ENCODE data around the gene PDZD7. TPM values are rescaled to one million over a fixed set of nuclear protein-coding genes. Genes with fewer than 3 reads are reported as not detected.
"Not testable (repeated sequence)": the region's sequence is repeated elsewhere in the genome, so short reads cannot be mapped to it uniquely, and the experiment has no call there.

Gene PDZD7
- total RNA-seq, 1 experiment from 2014 or later = 1.4 TPM

- peak within 1 kb of the TSS; percentile 100 for H3K4me3 ChIP-seq
- H3K9me3 ChIP-seq = no peaks in the 10 kb centered on the region
- DNase-seq = peak; percentile 83
- H3K36me3 ChIP-seq = peaks cover 48% of the 10 kb centered on the region
- no peaks in the 10 kb centered on the region for H3K27me3 ChIP-seq
Observed at GRCh38 chr10:100986952-100987684, 43.8 kb downstream of the PDZD7 start, which contains the start of the genes MRPL43 and TWNK. MRPL43 (minus strand) TSS chr10:100987497; CDS start chr10:100987443, 54 bp downstream. TWNK (plus strand) TSS chr10:100987543; CDS start chr10:100988211, 668 bp downstream.

DNA sequence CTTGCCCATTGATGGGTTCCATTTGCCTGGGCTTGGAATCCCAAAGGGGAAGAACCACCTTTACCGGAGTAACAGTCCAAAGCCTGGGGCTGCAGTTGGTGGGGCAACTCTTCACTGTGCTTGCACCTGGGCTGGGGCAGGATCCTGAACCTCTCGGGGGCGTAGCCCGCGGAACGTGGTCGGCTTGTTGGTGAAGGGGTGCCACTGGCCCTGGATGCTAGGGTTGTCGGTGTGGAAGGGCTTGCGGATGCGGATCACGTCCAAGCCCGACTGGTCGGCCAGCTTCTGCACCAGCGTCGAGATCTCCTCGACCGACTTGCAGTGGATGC, 44.3 kb downstream of the PDZD7 start:
- Histone ChIP-seq H3K27me3 (no peaks in the 10 kb centered on the region), H3K4me3 (peak overlapping the region; percentile 100), H3K9me3 (no peaks in the 10 kb centered on the region), H3K36me3 (peaks cover 47% of the 10 kb centered on the region)
- DNase-seq = no peak

- no peaks in the 10 kb centered on the region for H3K9me3 ChIP-seq
- H3K27me3 ChIP-seq = no peaks in the 10 kb centered on the region
- peaks cover 35% of the 10 kb centered on the region for H3K36me3 ChIP-seq
- no peak overlapping the region for H3K4me3 ChIP-seq
- DNase-seq = no peak
Observed at GRCh38 chr10:100985336-100985735, 45.6 kb downstream of the PDZD7 start.

- H3K9me3 ChIP-seq = no peaks in the 10 kb centered on the region
- peaks cover 29% of the 10 kb centered on the region for H3K36me3 ChIP-seq
- H3K27me3 ChIP-seq = no peaks in the 10 kb centered on the region
- DNase-seq = no peak
- H3K4me3 ChIP-seq = no peak overlapping the region
Observed at GRCh38 chr10:100984672-100985177, 46.2 kb downstream of the PDZD7 start.

- DNase-seq = no peak
- H3K36me3 ChIP-seq = peaks cover 22% of the 10 kb centered on the region
- H3K27me3 ChIP-seq = no peaks in the 10 kb centered on the region
- H3K4me3 ChIP-seq = no peak overlapping the region
- H3K9me3 ChIP-seq = no peaks in the 10 kb centered on the region
Observed at GRCh38 chr10:100983868-100984671, 46.9 kb downstream of the PDZD7 start.

- peaks cover 14% of the 10 kb centered on the region for H3K36me3 ChIP-seq
- DNase-seq = no peak
- H3K27me3 ChIP-seq = no peaks in the 10 kb centered on the region
- no peaks in the 10 kb centered on the region for H3K9me3 ChIP-seq
- no peak overlapping the region for H3K4me3 ChIP-seq
Observed at GRCh38 chr10:100982916-100983830, 47.8 kb downstream of the PDZD7 start.

DNA sequence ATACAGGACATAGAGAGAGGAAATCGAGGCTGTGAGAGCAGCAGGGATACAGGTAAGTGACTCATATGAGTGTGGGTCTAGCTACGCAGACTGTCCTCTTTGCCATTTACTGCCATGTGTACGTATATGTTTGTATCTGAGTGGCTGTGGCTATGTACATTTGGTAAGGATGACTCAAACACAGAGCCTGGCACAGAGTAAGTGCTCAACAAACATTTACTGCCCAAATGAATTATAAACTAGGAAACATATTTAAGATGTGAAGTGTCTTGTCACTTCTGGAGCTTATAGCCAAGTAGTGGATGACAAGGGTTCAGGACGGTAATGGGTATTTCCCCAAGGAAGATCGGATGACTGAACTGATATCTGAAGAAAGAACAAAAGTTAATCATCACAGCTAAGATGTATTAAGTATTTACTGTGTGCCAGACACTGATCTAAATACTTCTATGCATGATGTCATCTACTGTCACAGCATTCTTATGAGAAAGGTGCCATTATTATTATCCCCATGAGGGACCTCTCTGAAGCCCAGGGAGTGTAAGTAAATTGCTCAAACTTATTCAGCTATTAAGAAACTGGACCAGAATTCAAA, 49.7 kb downstream of the PDZD7 start:
- H3K4me3 ChIP-seq = no peak overlapping the region
- H3K27me3 ChIP-seq = no peaks in the 10 kb centered on the region
- peaks cover 7% of the 10 kb centered on the region for H3K36me3 ChIP-seq
- no peak for DNase-seq
- no peaks in the 10 kb centered on the region for H3K9me3 ChIP-seq

- no peak for DNase-seq
- Histone ChIP-seq H3K36me3 (peaks cover under 1% of the 10 kb centered on the region), H3K4me3 (no peak overlapping the region), H3K9me3 (no peaks in the 10 kb centered on the region), H3K27me3 (no peaks in the 10 kb centered on the region)
Observed at GRCh38 chr10:100980711-100981110, 50.2 kb downstream of the PDZD7 start.

- Histone ChIP-seq H3K9me3 (no peaks in the 10 kb centered on the region), H3K36me3 (no peaks in the 10 kb centered on the region; the same call in none of the 2 replicates), H3K4me3 (no peak overlapping the region), H3K27me3 (no peaks in the 10 kb centered on the region)
- no peak for DNase-seq
Observed at GRCh38 chr10:100980311-100980710, 50.6 kb downstream of the PDZD7 start.

GRCh38 chr10:100979791-100980272, 51.1 kb downstream of the PDZD7 start:
- Histone ChIP-seq H3K27me3 (no peaks in the 10 kb centered on the region), H3K9me3 (no peaks in the 10 kb centered on the region), H3K4me3 (no peak overlapping the region), H3K36me3 (no peaks in the 10 kb centered on the region; the same call in none of the 2 replicates)
- DNase-seq = no peak

GRCh38 chr10:100978901-100979195, 52.1 kb downstream of the PDZD7 start:
- no peak for DNase-seq
- no peaks in the 10 kb centered on the region; the same call in none of the 2 replicates for H3K36me3 ChIP-seq
- no peaks in the 10 kb centered on the region for H3K9me3 ChIP-seq
- no peaks in the 10 kb centered on the region for H3K27me3 ChIP-seq
- no peak overlapping the region for H3K4me3 ChIP-seq

GRCh38 chr10:100978121-100978900, 52.6 kb downstream of the PDZD7 start:
- H3K27me3 ChIP-seq = no peaks in the 10 kb centered on the region
- no peaks in the 10 kb centered on the region; the same call in none of the 2 replicates for H3K36me3 ChIP-seq
- no peaks in the 10 kb centered on the region for H3K9me3 ChIP-seq
- no peak for DNase-seq
- no peak overlapping the region for H3K4me3 ChIP-seq

GRCh38 chr10:100977436-100977835, 53.5 kb downstream of the PDZD7 start:
- no peak for DNase-seq
- no peaks in the 10 kb centered on the region for H3K9me3 ChIP-seq

DNA sequence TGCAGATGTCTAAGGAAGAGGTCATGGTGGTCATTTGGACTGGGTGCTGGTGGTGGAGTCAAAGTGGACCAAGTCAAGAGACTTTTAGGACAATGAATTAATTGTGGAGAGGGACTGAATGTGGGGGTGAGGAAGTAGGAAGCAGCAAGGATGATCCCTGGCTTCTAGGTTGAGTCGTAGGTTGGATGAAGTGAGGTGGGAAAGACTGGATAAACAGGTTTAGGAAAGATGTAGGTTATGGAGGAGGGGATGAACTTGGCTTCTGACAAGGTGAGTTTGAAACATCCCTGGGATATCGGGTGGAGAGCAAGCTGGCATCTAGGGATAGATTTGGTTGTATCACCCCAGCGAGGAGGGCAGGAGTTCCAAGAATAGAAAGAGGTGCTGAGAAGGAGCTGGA, 54.0 kb downstream of the PDZD7 start:
- Histone ChIP-seq H3K27me3 (no peaks in the 10 kb centered on the region), H3K4me3 (no peak overlapping the region), H3K36me3 (no peaks in the 10 kb centered on the region; the same call in none of the 2 replicates), H3K9me3 (no peaks in the 10 kb centered on the region)
- no peak for DNase-seq

More at GRCh38 chr10:100977436-100977835, 53.5 kb downstream of the PDZD7 start:
- Histone ChIP-seq H3K27me3 (no peaks in the 10 kb centered on the region), H3K36me3 (no peaks in the 10 kb centered on the region; the same call in none of the 2 replicates), H3K4me3 (no peak overlapping the region)

DNA sequence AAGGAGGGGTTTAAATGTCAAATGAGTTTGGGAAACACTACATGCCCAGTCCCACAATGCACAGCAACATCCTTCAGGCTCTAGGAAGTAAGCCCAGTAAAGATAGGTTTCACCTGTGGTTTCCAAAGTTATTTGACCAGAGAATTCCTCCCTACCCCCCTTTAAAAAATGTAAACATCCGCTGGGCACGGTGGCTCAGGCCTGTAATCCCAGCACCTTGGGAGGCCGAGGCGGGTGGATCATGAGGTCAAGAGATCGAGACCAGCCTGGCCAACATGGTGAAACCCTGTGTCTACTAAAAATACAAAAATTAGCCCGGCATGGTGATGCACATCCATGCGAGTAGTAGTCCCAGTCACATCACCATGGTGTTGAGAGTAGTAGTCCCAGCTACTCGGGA, 55.5 kb downstream of the PDZD7 start:
- H3K4me3 ChIP-seq, DNase-seq, H3K9me3 ChIP-seq, H3K36me3 ChIP-seq, H3K27me3 ChIP-seq: not testable (repeated sequence)

All from MG63 (cell line).